DOHH2 (cell line): ENCODE data around the gene RPTOR.
A peak's percentile ranks its signal among the peaks of the same experiment; 100 is the strongest.

Source experiments
- H3F3A ChIP-seq: fragments of 200-600 bp; sonication (generic), shearing (Covaris generic); 2 replicates; pipeline ENCODE4 v1.6.0; 2016; ENCODE audit warnings: antibody characterized with exemption, mild to moderate bottlenecking; ENCODE audit not compliant: control insufficient read depth, insufficient read depth
- H3K27ac ChIP-seq: fragments of 200-600 bp; sonication (generic); 2 replicates; pipeline ENCODE4 v1.5.1; 2014; ENCODE audit warnings: low read depth, mild to moderate bottlenecking, low read length, moderate library complexity
- H3K27me3 ChIP-seq: fragments of 200-600 bp; sonication (generic); 2 replicates; pipeline ENCODE4 v1.6.1; 2014; ENCODE audit warnings: mild to moderate bottlenecking, low read length, mixed read lengths; ENCODE audit not compliant: control insufficient read depth
- H3K36me3 ChIP-seq: fragments of 200-600 bp; sonication (generic); 2 replicates; pipeline ENCODE4 v1.6.1; 2014; ENCODE audit warnings: mild to moderate bottlenecking, low read length, moderate library complexity, mixed read lengths; ENCODE audit not compliant: control insufficient read depth
- H3K4me1 ChIP-seq: fragments of 200-600 bp; sonication (generic); 2 replicates; pipeline ENCODE4 v1.6.1; 2014; ENCODE audit warnings: mild to moderate bottlenecking, low read length, mixed read lengths; ENCODE audit not compliant: control insufficient read depth
- H3K4me2 ChIP-seq: fragments of 200-600 bp; sonication (generic); 2 replicates; pipeline ENCODE4 v1.6.0; 2014; ENCODE audit warnings: mild to moderate bottlenecking, low read length, moderate library complexity
- H3K4me3 ChIP-seq: fragments of 200-600 bp; sonication (generic); 2 replicates; pipeline ENCODE4 v1.5.1; 2014; ENCODE audit warnings: mild to moderate bottlenecking, low read length, mixed read lengths
- H3K79me2 ChIP-seq: fragments of 200-600 bp; sonication (generic); 2 replicates; pipeline ENCODE4 v1.6.1; 2014; ENCODE audit warnings: mild to moderate bottlenecking, low read length, mixed read lengths; ENCODE audit not compliant: control insufficient read depth
- H3K9me2 ChIP-seq: fragments of 200-600 bp; sonication (generic); replicated peaks from 2 replicates; pipeline ENCODE4 v1.6.1; 2014; ENCODE audit warnings: mild to moderate bottlenecking, low read length, mixed read lengths; ENCODE audit not compliant: control insufficient read depth
- H3K9me3 ChIP-seq: fragments of 200-600 bp; sonication (generic); 2 replicates; pipeline ENCODE4 v1.6.1; 2014; ENCODE audit warnings: antibody characterized with exemption, low read length, mixed read lengths; ENCODE audit not compliant: control insufficient read depth, insufficient read depth
- H4K20me1 ChIP-seq: fragments of 200-600 bp; sonication (generic); 2 replicates; pipeline ENCODE4 v1.6.0; 2014; ENCODE audit warnings: low read depth, mild to moderate bottlenecking, antibody characterized with exemption, low read length, moderate library complexity; ENCODE audit not compliant: control insufficient read depth, insufficient read depth
- CTCF ChIP-seq: fragments of 200-600 bp; sonication (generic); IDR thresholded peaks from one replicate; pipeline ENCODE4 v1.5.1; 2014; ENCODE audit warnings: antibody characterized with exemption, mild to moderate bottlenecking, low read depth, low read length; ENCODE audit not compliant: poor library complexity, severe bottlenecking
- EZH2phosphoT487 ChIP-seq: fragments of 200-600 bp; sonication (generic); IDR thresholded peaks from 2 replicates; pipeline ENCODE4 v1.6.1; 2017; ENCODE audit warnings: borderline replicate concordance, mild to moderate bottlenecking, antibody characterized with exemption, low read length, moderate library complexity, mixed read lengths

Gene RPTOR

GRCh38 chr17:80979547-80980378, 435.1 kb downstream of the RPTOR start:
- Histone ChIP-seq H3F3A (no peaks in the 10 kb centered on the region), H3K4me2 (no peak overlapping the region), H3K79me2 (no peaks in the 10 kb centered on the region), H3K4me1 (no peaks in the 10 kb centered on the region), H3K36me3 (no peaks in the 10 kb centered on the region), H3K27ac (no peak overlapping the region), H3K9me2 (no peaks in the 10 kb centered on the region), H3K27me3 (0 out of 2 replicates have a peak, but pooled peaks cover 4% of the 10 kb centered on the region), H4K20me1 (no peaks in the 10 kb centered on the region), H3K9me3 (no peaks in the 10 kb centered on the region), H3K4me3 (no peak overlapping the region)
- no peak for TF ChIP-seq EZH2phosphoT487
- no peak for TF ChIP-seq CTCF

- H3K79me2 ChIP-seq = no peaks in the 10 kb centered on the region
- TF ChIP-seq EZH2phosphoT487 (no peak), CTCF (no peak)
Measured at GRCh38 chr17:80980397-80981061, 435.9 kb downstream of the RPTOR start.

GRCh38 chr17:80981062-80981902, 436.6 kb downstream of the RPTOR start:
- Histone ChIP-seq H3K27me3 (0 out of 2 replicates have a peak, but pooled peaks cover 4% of the 10 kb centered on the region), H4K20me1 (no peaks in the 10 kb centered on the region), H3K4me1 (no peaks in the 10 kb centered on the region), H3F3A (no peaks in the 10 kb centered on the region), H3K27ac (no peak overlapping the region), H3K9me3 (no peaks in the 10 kb centered on the region), H3K9me2 (no peaks in the 10 kb centered on the region), H3K4me2 (peak overlapping the region; percentile 43), H3K79me2 (no peaks in the 10 kb centered on the region), H3K36me3 (no peaks in the 10 kb centered on the region), H3K4me3 (no peak overlapping the region)
- TF ChIP-seq EZH2phosphoT487 (no peak), CTCF (peak; percentile 86)

More at GRCh38 chr17:80980397-80981061, 435.9 kb downstream of the RPTOR start:
- no peak overlapping the region for H3K27ac ChIP-seq
- peak overlapping the region; percentile 43 for H3K4me2 ChIP-seq
- H4K20me1 ChIP-seq = no peaks in the 10 kb centered on the region
- no peaks in the 10 kb centered on the region for H3K4me1 ChIP-seq
- H3K9me2 ChIP-seq = no peaks in the 10 kb centered on the region
- H3K9me3 ChIP-seq = no peaks in the 10 kb centered on the region
- no peak overlapping the region for H3K4me3 ChIP-seq
- H3K27me3 ChIP-seq = 0 out of 2 replicates have a peak, but pooled peaks cover 4% of the 10 kb centered on the region
- H3F3A ChIP-seq = no peaks in the 10 kb centered on the region
- H3K36me3 ChIP-seq = no peaks in the 10 kb centered on the region
